SU-DHL-6 (cell line): ENCODE data around the gene KIRREL1.

Experiments used
- H2AFZ ChIP-seq: fragments of 200-600 bp; sonication (generic); 2 replicates; pipeline ENCODE4 v1.6.1; 2014; ENCODE audit warnings: low read depth, mild to moderate bottlenecking, moderate library complexity, mixed read lengths, antibody characterized with exemption, low read length; ENCODE audit not compliant: severe bottlenecking
- H3F3A ChIP-seq: fragments of 200-600 bp; shearing (Covaris generic); 2 replicates; pipeline ENCODE4 v1.6.0; 2016; ENCODE audit warnings: antibody characterized with exemption, mild to moderate bottlenecking; ENCODE audit not compliant: insufficient read depth
- H3K27ac ChIP-seq: fragments of 200-600 bp; sonication (generic); 2 replicates; pipeline ENCODE4 v1.5.1; 2016; ENCODE audit warnings: low read depth, mild to moderate bottlenecking, low read length, moderate library complexity, mixed read lengths
- H3K27me3 ChIP-seq: fragments of 200-600 bp; sonication (generic), shearing (Covaris generic); 2 replicates; pipeline ENCODE4 v1.6.0; 2014; ENCODE audit warnings: mild to moderate bottlenecking, low read length
- H3K36me3 ChIP-seq: fragments of 200-600 bp; sonication (generic); 2 replicates; pipeline ENCODE4 v1.6.1; 2014; ENCODE audit warnings: mild to moderate bottlenecking, low read length, mixed read lengths
- H3K4me2 ChIP-seq: fragments of 300-600, 200-600 bp; shearing (Covaris generic), sonication (generic); 2 replicates; pipeline ENCODE4 v1.6.0; 2014; ENCODE audit warnings: low read length, low read depth, mild to moderate bottlenecking; ENCODE audit not compliant: poor library complexity, severe bottlenecking
- H3K4me3 ChIP-seq: fragments of 200-600 bp; sonication (generic); 2 replicates; pipeline ENCODE4 v1.5.1; 2014; ENCODE audit warnings: antibody characterized with exemption, low read length, mild to moderate bottlenecking, mixed read lengths; ENCODE audit not compliant: insufficient read depth, poor library complexity, severe bottlenecking
- H3K79me2 ChIP-seq: fragments of 200-600 bp; sonication (generic); 2 replicates; pipeline ENCODE4 v1.6.1; 2014; ENCODE audit warnings: mild to moderate bottlenecking, low read length, moderate library complexity; ENCODE audit not compliant: insufficient read depth
- H3K9ac ChIP-seq: fragments of 200-600 bp; sonication (generic); 2 replicates; pipeline ENCODE4 v1.7.0; 2014; ENCODE audit warnings: mild to moderate bottlenecking, low read length
- H3K9me2 ChIP-seq: fragments of 200-600 bp; sonication (generic); replicated peaks from 2 replicates; pipeline ENCODE4 v1.6.1; 2014; ENCODE audit warnings: low read length; ENCODE audit not compliant: insufficient read depth
- H3K9me3 ChIP-seq: fragments of 200-600 bp; sonication (generic); 2 replicates; pipeline ENCODE4 v1.6.1; 2014; ENCODE audit warnings: low read length, mixed read lengths; ENCODE audit not compliant: insufficient read depth
- H4K20me1 ChIP-seq: fragments of 200-600 bp; sonication (generic); 2 replicates; pipeline ENCODE4 v1.6.1; 2014; ENCODE audit warnings: low read depth, mild to moderate bottlenecking, antibody characterized with exemption, low read length, moderate library complexity, mixed read lengths
- EZH2phosphoT487 ChIP-seq: fragments of 200-600 bp; sonication (generic), shearing (Covaris generic); conservative IDR thresholded peaks from 2 replicates; pipeline ENCODE4 v1.6.1; 2018; ENCODE audit warnings: mild to moderate bottlenecking, antibody characterized with exemption, low read length, moderate library complexity, mixed read lengths
- TF ChIP-seq, protein P1 (sequence below): fragments of 200-600 bp; sonication (generic); IDR thresholded peaks from one replicate; pipeline ENCODE4 v1.5.1; 2017; ENCODE audit warnings: antibody characterized with exemption, mild to moderate bottlenecking, low read length, moderate library complexity; ENCODE audit not compliant: insufficient read depth, poor library complexity, severe bottlenecking

KIRREL1 gene

DNA sequence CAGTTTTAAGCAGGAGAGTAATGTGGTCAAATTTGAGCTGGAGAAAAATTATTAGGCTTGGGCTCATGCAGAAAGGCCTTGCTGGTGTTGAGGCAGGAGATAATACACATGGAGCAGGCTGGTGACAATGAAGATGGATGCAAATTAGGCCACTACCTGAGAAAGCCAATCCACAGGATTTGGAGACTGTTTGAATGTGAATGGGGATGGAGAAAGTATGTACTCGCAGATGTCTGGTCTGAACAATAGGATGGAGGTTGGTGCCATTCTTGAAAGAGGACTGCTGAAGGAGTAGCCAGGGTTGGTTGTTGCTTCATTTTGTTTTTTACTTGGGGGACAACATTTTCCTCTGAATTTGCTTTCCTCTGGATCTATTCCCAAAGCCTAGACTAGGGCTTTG is 8.0 kb upstream of the KIRREL1 start:
- Histone ChIP-seq H3K9ac (no peak overlapping the region), H3K27me3 (no peaks in the 10 kb centered on the region), H3K36me3 (no peaks in the 10 kb centered on the region), H3K4me2 (no peak overlapping the region), H4K20me1 (no peaks in the 10 kb centered on the region), H3F3A (no peaks in the 10 kb centered on the region), H3K27ac (no peak overlapping the region), H3K4me3 (no peak overlapping the region), H3K9me3 (no peaks in the 10 kb centered on the region), H3K79me2 (no peaks in the 10 kb centered on the region), H3K9me2 (no peaks in the 10 kb centered on the region), H2AFZ (no peak overlapping the region)
- no peak for TF ChIP-seq EZH2phosphoT487
- TF ChIP-seq, protein P1, sequence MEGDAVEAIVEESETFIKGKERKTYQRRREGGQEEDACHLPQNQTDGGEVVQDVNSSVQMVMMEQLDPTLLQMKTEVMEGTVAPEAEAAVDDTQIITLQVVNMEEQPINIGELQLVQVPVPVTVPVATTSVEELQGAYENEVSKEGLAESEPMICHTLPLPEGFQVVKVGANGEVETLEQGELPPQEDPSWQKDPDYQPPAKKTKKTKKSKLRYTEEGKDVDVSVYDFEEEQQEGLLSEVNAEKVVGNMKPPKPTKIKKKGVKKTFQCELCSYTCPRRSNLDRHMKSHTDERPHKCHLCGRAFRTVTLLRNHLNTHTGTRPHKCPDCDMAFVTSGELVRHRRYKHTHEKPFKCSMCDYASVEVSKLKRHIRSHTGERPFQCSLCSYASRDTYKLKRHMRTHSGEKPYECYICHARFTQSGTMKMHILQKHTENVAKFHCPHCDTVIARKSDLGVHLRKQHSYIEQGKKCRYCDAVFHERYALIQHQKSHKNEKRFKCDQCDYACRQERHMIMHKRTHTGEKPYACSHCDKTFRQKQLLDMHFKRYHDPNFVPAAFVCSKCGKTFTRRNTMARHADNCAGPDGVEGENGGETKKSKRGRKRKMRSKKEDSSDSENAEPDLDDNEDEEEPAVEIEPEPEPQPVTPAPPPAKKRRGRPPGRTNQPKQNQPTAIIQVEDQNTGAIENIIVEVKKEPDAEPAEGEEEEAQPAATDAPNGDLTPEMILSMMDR = no peak

DNA sequence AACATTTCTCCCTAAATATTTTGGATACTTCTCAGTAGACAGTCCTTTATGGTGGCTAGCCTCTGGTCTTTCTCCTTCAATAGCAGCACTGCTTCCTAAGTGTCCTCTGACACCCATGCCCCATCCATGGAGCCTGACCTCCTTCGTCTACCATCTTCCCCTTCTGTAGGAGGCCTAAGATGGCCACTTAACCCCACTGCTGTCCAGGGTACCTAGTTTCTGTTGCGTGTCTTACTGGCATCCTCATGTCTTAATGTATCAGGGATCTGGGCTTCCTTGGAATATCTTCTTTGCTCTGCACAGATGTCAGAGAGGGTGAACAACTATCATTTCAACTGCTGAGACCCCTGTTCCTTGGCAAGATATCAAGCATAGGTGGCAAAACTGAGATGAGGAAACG is 5.4 kb upstream of the KIRREL1 start:
- H3K36me3 ChIP-seq = no peaks in the 10 kb centered on the region
- H3K9me2 ChIP-seq = no peaks in the 10 kb centered on the region
- no peak overlapping the region for H3K9ac ChIP-seq
- TF ChIP-seq, protein P1 = no peak
- no peak for TF ChIP-seq EZH2phosphoT487
- H3K4me2 ChIP-seq = no peak overlapping the region
- no peaks in the 10 kb centered on the region for H3F3A ChIP-seq
- H3K79me2 ChIP-seq = no peaks in the 10 kb centered on the region
- H3K9me3 ChIP-seq = no peaks in the 10 kb centered on the region
- no peak overlapping the region for H2AFZ ChIP-seq
- H3K4me3 ChIP-seq = no peak overlapping the region
- H4K20me1 ChIP-seq = no peaks in the 10 kb centered on the region
- no peaks in the 10 kb centered on the region for H3K27me3 ChIP-seq
- H3K27ac ChIP-seq = no peak overlapping the region

DNA sequence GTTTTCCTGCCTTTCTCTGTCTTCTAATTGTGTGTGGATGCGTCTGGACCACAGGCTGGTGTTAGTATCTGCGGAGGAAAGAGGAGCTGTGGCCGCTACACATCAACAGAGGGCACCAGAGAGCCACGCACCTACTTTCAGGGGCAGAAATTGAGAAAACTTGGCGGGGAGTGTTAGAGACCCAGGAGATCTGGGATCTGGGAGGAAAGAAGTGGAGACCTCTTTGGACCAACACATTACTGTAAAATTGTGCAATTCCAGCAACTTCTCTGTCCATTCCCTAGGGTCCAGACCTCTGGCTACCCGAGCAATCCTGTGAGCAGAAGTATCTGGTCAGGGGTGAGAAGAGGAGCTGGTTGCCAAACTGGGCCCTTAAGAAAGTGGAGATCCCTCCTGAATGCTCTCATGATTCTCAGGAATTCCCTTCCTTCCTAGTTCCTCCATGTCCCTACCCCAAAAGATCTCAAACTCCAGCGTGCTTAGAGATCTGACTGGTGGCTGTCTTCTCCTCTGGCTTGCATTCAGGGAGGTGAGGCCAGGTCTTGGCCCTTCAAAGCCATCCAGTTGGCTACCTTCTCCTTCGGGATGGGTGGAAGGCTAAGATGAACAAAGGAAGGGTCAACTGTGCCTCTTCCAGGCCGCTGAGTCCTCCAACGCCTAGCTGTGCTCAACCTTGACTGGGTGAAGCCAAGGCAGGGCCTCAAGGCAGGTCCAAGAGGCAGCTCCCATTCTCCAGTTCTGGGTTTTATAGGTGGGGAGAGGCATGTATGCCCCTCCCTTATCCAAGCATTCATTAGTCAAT is 1.2 kb upstream of the KIRREL1 start:
- Histone ChIP-seq H2AFZ (no peak overlapping the region), H3K9me3 (no peaks in the 10 kb centered on the region), H3K36me3 (no peaks in the 10 kb centered on the region), H3K79me2 (no peaks in the 10 kb centered on the region), H3K27ac (no peak overlapping the region), H3K4me2 (no peak overlapping the region), H3K9ac (no peak overlapping the region), H3K9me2 (no peaks in the 10 kb centered on the region), H3F3A (no peaks in the 10 kb centered on the region), H4K20me1 (no peaks in the 10 kb centered on the region), H3K4me3 (no peak overlapping the region), H3K27me3 (no peaks in the 10 kb centered on the region)
- TF ChIP-seq, protein P1 = peak; percentile 94
- no peak for TF ChIP-seq EZH2phosphoT487

DNA sequence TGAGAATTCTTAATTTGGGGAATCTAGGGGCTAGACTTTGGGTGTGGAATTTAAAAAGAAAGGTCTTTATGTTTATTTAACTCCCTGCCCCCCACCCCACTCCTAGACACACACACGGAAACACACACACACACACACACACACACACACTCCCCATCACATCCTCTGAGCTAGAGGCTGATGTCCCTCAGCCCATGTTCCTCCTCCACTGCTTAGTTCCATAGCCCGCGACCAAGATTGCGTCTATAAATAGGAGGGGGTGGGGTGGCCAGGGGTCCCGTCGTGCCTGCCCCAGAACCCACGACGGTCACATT is 655 bp upstream of the KIRREL1 start:
- Histone ChIP-seq H2AFZ (no peak overlapping the region), H3K27me3 (no peaks in the 10 kb centered on the region), H3K79me2 (no peaks in the 10 kb centered on the region), H3K4me3 (no peak overlapping the region), H3K4me2 (no peak overlapping the region), H4K20me1 (no peaks in the 10 kb centered on the region), H3K9me2 (no peaks in the 10 kb centered on the region), H3K9ac (no peak overlapping the region), H3K36me3 (no peaks in the 10 kb centered on the region), H3K9me3 (no peaks in the 10 kb centered on the region), H3F3A (no peaks in the 10 kb centered on the region), H3K27ac (no peak overlapping the region)
- TF ChIP-seq EZH2phosphoT487 = no peak
- TF ChIP-seq, protein P1 = no peak
